ENCODE data around the gene SPPL2A. TPM values are rescaled to one million over a fixed set of nuclear protein-coding genes. Genes with fewer than 3 reads are reported as not detected.

Gene SPPL2A
- total and polyA plus RNA-seq, 2 donors (not counting 3 experiments of a cell fraction or from before 2014, with no cell fraction given): 38.8 to 88.7 TPM

- ChIA-PET CTCF (interaction anchor here (1.1 kb wide), 1 partner anchor 102 kb away, joined by 3 read pairs; no protein-coding TSS in a partner anchor), POLR2A (no interaction called here)
- DNase-seq (ENCODE audit: low read depth, low spot score): no peak
- no peaks in the 10 kb centered on the region for H3K9me1 ChIP-seq (replicated peaks; ENCODE audit: control insufficient read depth, extremely low read depth, insufficient read depth, low read length)
- TF ChIP-seq FOS (IDR thresholded peaks at IDR 0.05; ENCODE audit: borderline replicate concordance, insufficient read depth, low read length) (no peak), MYC (IDR thresholded peaks at IDR 0.05; ENCODE audit: low read depth, low read length) (no peak), JUN (IDR thresholded peaks at IDR 0.05; ENCODE audit: borderline replicate concordance, insufficient read depth, insufficient read length, low read depth) (no peak), GATA2 (IDR thresholded peaks at IDR 0.05; ENCODE audit: insufficient read depth, insufficient read length, low read depth, low read length) (no peak), POLR2A (IDR thresholded peaks at IDR 0.05; ENCODE audit: low read depth, low read length) (no peak), CTCF (IDR thresholded peaks at IDR 0.05; ENCODE audit: extremely low read depth in 1 of 2, insufficient read depth in 1 of 2, low read depth in 1 of 2, low read length in 2 of 2) (no peak), MAX (IDR thresholded peaks at IDR 0.05; ENCODE audit: insufficient read depth, insufficient read length) (no peak), EZH2 (IDR thresholded peaks at IDR 0.05; ENCODE audit: borderline replicate concordance, low read depth, low read length, severe bottlenecking) (no peak), POLR2AphosphoS5 (IDR thresholded peaks at IDR 0.05; ENCODE audit: insufficient read depth, low read depth, low read length) (no peak)
- H3K36me3 ChIP-seq (ENCODE audit: control insufficient read depth in 2 of 2, extremely low read depth in 1 of 2, insufficient read depth in 2 of 2, low read length in 2 of 2): no peaks in the 10 kb centered on the region
- H3K4me2 ChIP-seq (ENCODE audit: insufficient read depth, low read length): no peak overlapping the region
- H3K27me3 ChIP-seq (ENCODE audit: control insufficient read depth in 2 of 2, insufficient read depth in 2 of 2, low read length in 2 of 2): no peaks in the 10 kb centered on the region
- dilution Hi-C loops (cut with MboI; ENCODE audit: extremely low pct_ligation_motif_present, low sequenced_read_pairs) (no loop called here), intact Hi-C loops (cut with micrococcal nuclease) (no loop called here)
- H3K9ac ChIP-seq (replicated peaks; ENCODE audit: extremely low read depth, insufficient read depth, low read length): no peak overlapping the region
- no peaks in the 10 kb centered on the region for H3K79me2 ChIP-seq (ENCODE audit: control insufficient read depth, insufficient read depth, low read length)
- no peak overlapping the region for H3K4me3 ChIP-seq (replicated peaks in 1 of 3; ENCODE audit: insufficient read depth in 1 of 3, low read depth in 1 of 3, low read length in 3 of 3)
- H3K4me1 ChIP-seq (ENCODE audit: control insufficient read depth, extremely low read depth, insufficient read depth, low read length): no peaks in the 10 kb centered on the region
- BruUV-seq (replicated peaks): no TSS peak
- no peaks in the 10 kb centered on the region for H3K9me3 ChIP-seq (replicated peaks; ENCODE audit: control insufficient read depth, insufficient read depth, low read length)
- no peaks in the 10 kb centered on the region for H4K20me1 ChIP-seq (replicated peaks; ENCODE audit: control insufficient read depth, extremely low read depth, insufficient read depth, low read length)
- H3K27ac ChIP-seq (ENCODE audit: insufficient read depth, low read depth, low read length): no peak overlapping the region
- no peak for FAIRE-seq
- no peak overlapping the region for H2AFZ ChIP-seq (ENCODE audit: low read depth, low read length)
These were observed 8.9 kb upstream of the SPPL2A start for GRCh38 chr15:50774450-50774849.

Data from endothelial cell of umbilical vein (primary cell).